Measurements from ENCODE around the gene RTN4RL2. TPM values are rescaled to one million over a fixed set of nuclear protein-coding genes. Genes with fewer than 3 reads are reported as not detected.

The RTN4RL2 gene
- total and polyA plus RNA-seq, 9 of the 15 experiments (the other 6 are each of a cell fraction or from before 2014, with no cell fraction given), result 0.06 to 1.9 (median 0.34) TPM; not detected in 4

DNA sequence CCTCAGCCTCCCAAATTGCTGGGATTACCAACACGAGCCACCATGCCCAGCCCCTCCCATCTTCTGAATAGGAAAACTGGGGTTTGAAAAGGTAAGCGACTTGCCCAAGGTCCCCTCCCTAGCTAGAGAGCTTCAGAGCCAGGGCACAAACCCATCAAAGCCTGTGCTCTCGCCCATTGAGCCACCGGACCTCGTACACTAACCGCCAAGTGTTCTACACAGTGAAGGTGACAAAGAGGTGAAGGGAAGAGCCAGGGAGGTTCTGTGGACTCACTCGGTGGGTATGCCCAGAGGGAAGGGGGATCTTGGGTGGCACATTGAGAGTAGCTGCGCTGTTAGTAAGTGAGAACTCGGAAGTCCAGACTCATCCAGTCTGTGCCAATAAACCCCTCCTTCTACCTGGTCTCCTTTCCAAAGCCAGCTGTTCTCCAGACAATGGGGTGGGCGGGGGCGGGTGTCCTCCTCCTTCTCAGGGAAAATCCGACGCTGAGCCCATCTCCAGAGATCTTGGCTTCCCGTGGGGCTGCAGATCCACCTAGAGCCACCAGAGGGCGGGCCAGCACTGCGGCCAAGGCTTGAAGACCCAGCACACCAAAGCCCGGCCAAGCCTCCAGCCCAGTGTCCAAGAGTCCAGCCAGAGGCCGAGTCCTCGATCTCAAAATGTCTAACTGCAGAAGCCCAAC is 3.2 kb upstream of the RTN4RL2 start (continued):
- TF ChIP-seq EGR1 (conservative IDR thresholded peaks at IDR 0.05), result peak; percentile 54
- no peak for TF ChIP-seq GABPA (tag; conservative IDR thresholded peaks at IDR 0.05; ENCODE audit: low read depth)
- peak; percentile 37; the same call in 1 of the 2 replicates for TF ChIP-seq ATF7 (IDR thresholded peaks at IDR 0.05)
- TF ChIP-seq KLF6 (CRISPR knock-in tag; IDR thresholded peaks at IDR 0.05; ENCODE audit: borderline replicate concordance), result no peak
- TF ChIP-seq, protein P1, sequence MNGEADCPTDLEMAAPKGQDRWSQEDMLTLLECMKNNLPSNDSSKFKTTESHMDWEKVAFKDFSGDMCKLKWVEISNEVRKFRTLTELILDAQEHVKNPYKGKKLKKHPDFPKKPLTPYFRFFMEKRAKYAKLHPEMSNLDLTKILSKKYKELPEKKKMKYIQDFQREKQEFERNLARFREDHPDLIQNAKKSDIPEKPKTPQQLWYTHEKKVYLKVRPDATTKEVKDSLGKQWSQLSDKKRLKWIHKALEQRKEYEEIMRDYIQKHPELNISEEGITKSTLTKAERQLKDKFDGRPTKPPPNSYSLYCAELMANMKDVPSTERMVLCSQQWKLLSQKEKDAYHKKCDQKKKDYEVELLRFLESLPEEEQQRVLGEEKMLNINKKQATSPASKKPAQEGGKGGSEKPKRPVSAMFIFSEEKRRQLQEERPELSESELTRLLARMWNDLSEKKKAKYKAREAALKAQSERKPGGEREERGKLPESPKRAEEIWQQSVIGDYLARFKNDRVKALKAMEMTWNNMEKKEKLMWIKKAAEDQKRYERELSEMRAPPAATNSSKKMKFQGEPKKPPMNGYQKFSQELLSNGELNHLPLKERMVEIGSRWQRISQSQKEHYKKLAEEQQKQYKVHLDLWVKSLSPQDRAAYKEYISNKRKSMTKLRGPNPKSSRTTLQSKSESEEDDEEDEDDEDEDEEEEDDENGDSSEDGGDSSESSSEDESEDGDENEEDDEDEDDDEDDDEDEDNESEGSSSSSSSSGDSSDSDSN (IDR thresholded peaks at IDR 0.05; ENCODE audit: borderline replicate concordance in 1 of 2, low read depth in 2 of 2, low read length in 2 of 2), result 0 out of 4 replicates have a peak, but pooled peaks of 1 of the 2 experiments have one; percentile 54
- no peak for TF ChIP-seq ZNF133 (CRISPR knock-in tag; IDR thresholded peaks at IDR 0.05)
- TF ChIP-seq ESRRA (IDR thresholded peaks at IDR 0.05; ENCODE audit: borderline replicate concordance, low read depth), result peak; percentile 39; the same call in 1 of the 2 replicates
- TF ChIP-seq RAD21 (CRISPR knock-in tag; conservative IDR thresholded peaks at IDR 0.05 in 1 of 2, IDR thresholded peaks at IDR 0.05 in 1 of 2), result peak; percentile 93 to 96
- peak; percentile 40 to 58; a peak in 3 of 4 replicates for TF ChIP-seq MAZ (CRISPR knock-in tag; conservative IDR thresholded peaks at IDR 0.05 in 1 of 2, IDR thresholded peaks at IDR 0.05 in 1 of 2)
- TF ChIP-seq, protein P2, sequence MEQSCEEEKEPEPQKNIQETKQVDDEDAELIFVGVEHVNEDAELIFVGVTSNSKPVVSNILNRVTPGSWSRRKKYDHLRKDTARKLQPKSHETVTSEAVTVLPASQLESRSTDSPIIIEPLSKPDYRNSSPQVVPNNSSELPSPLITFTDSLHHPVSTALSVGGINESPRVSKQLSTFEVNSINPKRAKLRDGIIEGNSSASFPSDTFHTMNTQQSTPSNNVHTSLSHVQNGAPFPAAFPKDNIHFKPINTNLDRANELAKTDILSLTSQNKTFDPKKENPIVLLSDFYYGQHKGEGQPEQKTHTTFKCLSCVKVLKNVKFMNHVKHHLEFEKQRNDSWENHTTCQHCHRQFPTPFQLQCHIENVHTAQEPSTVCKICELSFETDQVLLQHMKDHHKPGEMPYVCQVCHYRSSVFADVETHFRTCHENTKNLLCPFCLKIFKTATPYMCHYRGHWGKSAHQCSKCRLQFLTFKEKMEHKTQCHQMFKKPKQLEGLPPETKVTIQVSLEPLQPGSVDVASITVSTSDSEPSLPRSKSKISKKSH (CRISPR knock-in tag; IDR thresholded peaks at IDR 0.05), result no peak
- TF ChIP-seq SAFB2 (IDR thresholded peaks at IDR 0.05; ENCODE audit: borderline replicate concordance, low read depth, low read length, severe bottlenecking), result no peak
- 0 out of 2 replicates have a peak, but pooled peaks have one; percentile 27 for TF ChIP-seq SMAD4 (CRISPR knock-in tag; conservative IDR thresholded peaks at IDR 0.05)
- peak; percentile 93 for TF ChIP-seq SMC3 (conservative IDR thresholded peaks at IDR 0.05; ENCODE audit: insufficient read depth, low read depth, low read length)
